ENCODE results near the gene RSAD2. TPM values are rescaled to one million over a fixed set of nuclear protein-coding genes. Genes with fewer than 3 reads are reported as not detected.
A peak's percentile ranks its signal among the peaks of the same experiment; 100 is the strongest.

RSAD2 gene
- total RNA-seq, 1 donor from 2014 or later = 0.53 TPM

GRCh38 chr2:6944555-6944954, 67.0 kb downstream of the RSAD2 start:
- no peak for DNase-seq (ENCODE audit: low read depth)
- Histone ChIP-seq H3K4me3 (ENCODE audit: low read depth, low read length) (no peak overlapping the region), H3K27me3 (ENCODE audit: control insufficient read depth, insufficient read depth, low read length) (no peaks in the 10 kb centered on the region), H3K36me3 (ENCODE audit: control insufficient read depth, insufficient read depth, low read length) (no peaks in the 10 kb centered on the region)
- no peak for TF ChIP-seq CTCF (IDR thresholded peaks at IDR 0.05; ENCODE audit: insufficient read depth, low read length, severe bottlenecking)
- FAIRE-seq = no peak

DNA sequence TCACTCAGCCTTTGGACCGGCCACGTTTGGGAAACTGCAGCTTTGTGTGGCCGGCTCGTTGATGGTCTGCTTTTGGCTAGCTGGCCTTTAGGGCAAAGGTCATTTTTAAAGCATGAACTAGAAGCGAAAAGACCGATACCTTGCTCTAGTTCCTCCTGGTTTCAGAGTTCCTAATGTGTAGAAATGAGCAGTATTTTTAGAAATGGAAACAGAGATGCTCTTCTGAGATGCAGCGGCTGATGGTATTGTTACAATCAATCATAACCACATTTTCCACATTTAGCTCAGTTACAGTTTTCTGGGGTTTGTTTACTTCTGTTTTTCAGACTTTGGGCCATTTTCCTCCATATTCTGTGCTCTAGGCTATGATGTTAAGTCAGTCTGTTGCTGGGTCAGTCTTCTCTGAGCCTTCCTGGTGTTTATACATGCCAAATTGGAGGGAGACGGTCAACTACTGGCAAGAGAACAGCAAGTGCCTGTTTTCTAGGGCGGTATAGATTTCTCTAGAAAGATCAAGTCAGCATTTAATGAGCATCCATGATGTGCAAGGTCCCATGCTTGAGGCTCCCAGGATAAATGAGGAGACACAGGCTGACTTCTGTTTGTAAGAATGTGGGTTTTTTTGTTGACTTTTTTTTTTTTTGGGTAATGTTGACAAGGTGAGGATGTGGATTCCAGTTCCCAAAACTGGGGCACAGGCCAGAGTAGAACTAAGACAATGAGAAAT, 67.7 kb downstream of the RSAD2 start:
- Histone ChIP-seq H3K4me3 (ENCODE audit: low read depth, low read length) (no peak overlapping the region), H3K36me3 (ENCODE audit: control insufficient read depth, insufficient read depth, low read length) (no peaks in the 10 kb centered on the region), H3K27me3 (ENCODE audit: control insufficient read depth, insufficient read depth, low read length) (no peaks in the 10 kb centered on the region)
- DNase-seq (ENCODE audit: low read depth) = no peak
- no peak for TF ChIP-seq CTCF (IDR thresholded peaks at IDR 0.05; ENCODE audit: insufficient read depth, low read length, severe bottlenecking)
- FAIRE-seq = no peak

GRCh38 chr2:6945821-6946220, 68.2 kb downstream of the RSAD2 start:
- H3K27me3 ChIP-seq (ENCODE audit: control insufficient read depth, insufficient read depth, low read length) = no peaks in the 10 kb centered on the region
- TF ChIP-seq CTCF (IDR thresholded peaks at IDR 0.05; ENCODE audit: insufficient read depth, low read length, severe bottlenecking) = no peak
- H3K4me3 ChIP-seq (ENCODE audit: low read depth, low read length) = no peak overlapping the region
- H3K36me3 ChIP-seq (ENCODE audit: control insufficient read depth, insufficient read depth, low read length) = no peaks in the 10 kb centered on the region
- no peak for DNase-seq (ENCODE audit: low read depth)
- no peak for FAIRE-seq

DNA sequence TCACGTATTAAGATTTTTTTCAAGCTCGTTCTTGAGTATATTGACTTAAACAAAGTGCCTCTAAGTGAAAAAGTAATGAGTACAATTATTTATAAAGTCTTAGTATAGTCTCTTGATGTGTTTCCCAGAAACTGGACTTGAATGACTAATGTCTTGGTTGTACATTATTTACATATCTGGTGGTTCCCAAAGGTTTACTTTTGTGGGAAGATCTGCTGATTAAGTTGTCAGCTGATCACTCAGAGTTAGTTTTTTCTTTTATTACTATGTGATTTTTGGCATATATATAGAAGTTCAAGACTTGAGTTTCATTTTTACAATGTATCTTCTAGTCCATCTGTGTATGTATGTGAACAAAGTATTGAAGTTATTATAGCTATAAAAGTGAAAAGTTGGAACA, 69.1 kb downstream of the RSAD2 start:
- Histone ChIP-seq H3K27me3 (ENCODE audit: control insufficient read depth, insufficient read depth, low read length) (no peaks in the 10 kb centered on the region), H3K36me3 (ENCODE audit: control insufficient read depth, insufficient read depth, low read length) (no peaks in the 10 kb centered on the region), H3K4me3 (ENCODE audit: low read depth, low read length) (no peak overlapping the region)
- peak; percentile 67 for DNase-seq (ENCODE audit: low read depth)
- TF ChIP-seq CTCF (IDR thresholded peaks at IDR 0.05; ENCODE audit: insufficient read depth, low read length, severe bottlenecking) = no peak
- no peak for FAIRE-seq

Other genes with a start within 250 kb of the RSAD2 start
- gene CMPK2, start 11.9 kb upstream of the RSAD2 start, total RNA-seq = under 0.01 and 0.26 TPM in 2 replicates
- 0.13 and 0.26 TPM in 2 replicates for gene RNF144A, start 39.6 kb downstream of the RSAD2 start, total RNA-seq

All from bronchial epithelial cell (primary cell).